ENCODE results near the gene CALCOCO1. TPM values are rescaled to one million over a fixed set of nuclear protein-coding genes. Genes with fewer than 3 reads are reported as not detected.

CALCOCO1 gene
- total and polyA plus RNA-seq, 2 of the 8 experiments (the other 6 are each of a cell fraction or from before 2014, with no cell fraction given): 20.3 to 39.3 TPM

GRCh38 chr12:53684654-53685220 is 42.5 kb downstream of the CALCOCO1 start (continued):
- TF ChIP-seq CHD7 (IDR thresholded peaks at IDR 0.05; ENCODE audit: insufficient replicate concordance, low read length) (no peak), JUND (IDR thresholded peaks at IDR 0.05; ENCODE audit: low read length) (no peak), SRF (IDR thresholded peaks at IDR 0.05; ENCODE audit: low read depth, low read length) (no peak), EP300 (IDR thresholded peaks at IDR 0.05; ENCODE audit: borderline replicate concordance in 1 of 2, low read depth in 2 of 2, low read length in 2 of 2) (no peak), GABPA (IDR thresholded peaks at IDR 0.05; ENCODE audit: borderline replicate concordance, insufficient read depth, low read length) (no peak), RFX5 (IDR thresholded peaks at IDR 0.05; ENCODE audit: borderline replicate concordance, low read depth, low read length) (no peak), ATF3 (IDR thresholded peaks at IDR 0.05; ENCODE audit: insufficient read depth, low read depth, low read length) (no peak), RNF2 (IDR thresholded peaks at IDR 0.05; ENCODE audit: borderline replicate concordance, low read depth, low read length, missing control alignments, poor library complexity, severe bottlenecking) (no peak), SUZ12 (IDR thresholded peaks at IDR 0.05; ENCODE audit: low read length) (no peak), CREB1 (IDR thresholded peaks at IDR 0.05) (no peak)
